MCF 10A (cell line): ENCODE results near the gene FOXB2. TPM values are rescaled to one million over a fixed set of nuclear protein-coding genes. Genes with fewer than 3 reads are reported as not detected.

Experiments
- BruUV-seq: library from RNA; stranded (reverse); fragments of 400-500 nt; replicated peaks from 2 replicates; lab custom pipeline; 2021; lab: Mats Ljungman, UMichigan
- CTCF ChIA-PET: fragments of 300-600 bp; sonication (Branson Sonifier 250); formaldehyde crosslinking; extraction: SDS; loops from one replicate; lab custom pipeline; 2021; ENCODE audit warnings: antibody characterized with exemption, inconsistent platforms; lab: Yijun Ruan, JAX
- POLR2A ChIA-PET: fragments of 300-600, 350-650 bp; sonication (Branson Sonifier 250); formaldehyde crosslinking; extraction: SDS; loops from one replicate; lab custom pipeline; 2020; ENCODE audit warnings: antibody characterized with exemption, inconsistent platforms; lab: Yijun Ruan, JAX
- DNase-seq: peaks from one replicate; pipeline ENCODE4 v3.0.0-alpha.2; 2018; ENCODE audit not compliant: unreplicated experiment
- H3K27ac Mint-ChIP-seq: one replicate; pipeline ENCODE4 v1.8.0; 2022; ENCODE audit warnings: mild to moderate bottlenecking, low read depth, mixed read lengths; ENCODE audit not compliant: unreplicated experiment
- H3K27me3 Mint-ChIP-seq: one replicate; pipeline ENCODE4 v1.8.0; 2022; ENCODE audit warnings: mixed read lengths; ENCODE audit not compliant: insufficient read depth, unreplicated experiment
- H3K36me3 Mint-ChIP-seq: one replicate; pipeline ENCODE4 v1.8.0; 2022; ENCODE audit warnings: mild to moderate bottlenecking, moderate library complexity, mixed read lengths; ENCODE audit not compliant: insufficient read depth, unreplicated experiment
- H3K4me1 Mint-ChIP-seq: one replicate; pipeline ENCODE4 v1.8.0; 2022; ENCODE audit warnings: mixed read lengths; ENCODE audit not compliant: insufficient read depth, unreplicated experiment
- H3K4me3 Mint-ChIP-seq: one replicate; pipeline ENCODE4 v1.8.0; 2022; ENCODE audit warnings: mild to moderate bottlenecking, moderate library complexity, mixed read lengths; ENCODE audit not compliant: unreplicated experiment
- H3K9me3 Mint-ChIP-seq: one replicate; pipeline ENCODE4 v1.8.0; 2022; ENCODE audit warnings: mixed read lengths; ENCODE audit not compliant: unreplicated experiment
- CTCF ChIP-seq: fragments of 200-600 bp; IDR thresholded peaks from one replicate; pipeline ENCODE4 v1.8.0; 2022; ENCODE audit warnings: antibody characterized with exemption, mild to moderate bottlenecking; ENCODE audit not compliant: unreplicated experiment
- intact Hi-C: fragments of 100-400 bp; cut with micrococcal nuclease; formaldehyde crosslinking; loops from 2 replicates; pipeline ENCODE4 v1.14.1; 2022
- total RNA-seq: library from RNA; stranded (reverse); gene quantifications from 2 replicates; pipeline ENCODE4 v1.2.3, GENCODE V29; 2022

FOXB2 gene
- total RNA-seq, 1 experiment from 2014 or later, result not detected

DNA sequence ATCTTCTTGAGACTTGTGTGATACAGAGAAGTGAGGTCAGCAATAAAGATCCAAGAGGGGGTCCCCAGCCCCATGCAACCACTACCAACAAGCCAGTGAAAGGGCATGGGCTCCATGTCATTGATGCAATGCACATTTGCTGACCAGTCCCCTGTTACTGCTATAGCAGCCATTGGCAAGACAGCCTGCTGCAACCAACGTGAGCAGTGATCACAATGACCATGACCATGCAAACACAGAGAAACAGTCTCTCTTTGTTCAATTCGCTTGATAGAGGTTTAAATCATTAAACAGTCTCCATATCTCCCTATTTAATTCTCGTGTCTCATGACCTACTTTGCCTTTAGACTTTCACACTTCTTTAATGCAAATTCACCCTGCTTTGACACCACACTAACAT is 30.0 kb upstream of the FOXB2 start:
- no TSS peak for BruUV-seq
- Mint-ChIP-seq H3K9me3 (no peaks in the 10 kb centered on the region), H3K4me1 (no peaks in the 10 kb centered on the region), H3K27me3 (peaks cover 33% of the 10 kb centered on the region), H3K27ac (no peak overlapping the region), H3K36me3 (no peaks in the 10 kb centered on the region), H3K4me3 (no peak overlapping the region)
- intact Hi-C loops, result no loop called here
- ChIA-PET CTCF (interaction anchor here (0.7 to 2.2 kb wide), 9 partner anchors 14 to 185 kb away, joined by 3 to 19 read pairs (median 3); no protein-coding TSS in a partner anchor), POLR2A (no interaction called here)
- no peak for TF ChIP-seq CTCF
- DNase-seq, result no peak

DNA sequence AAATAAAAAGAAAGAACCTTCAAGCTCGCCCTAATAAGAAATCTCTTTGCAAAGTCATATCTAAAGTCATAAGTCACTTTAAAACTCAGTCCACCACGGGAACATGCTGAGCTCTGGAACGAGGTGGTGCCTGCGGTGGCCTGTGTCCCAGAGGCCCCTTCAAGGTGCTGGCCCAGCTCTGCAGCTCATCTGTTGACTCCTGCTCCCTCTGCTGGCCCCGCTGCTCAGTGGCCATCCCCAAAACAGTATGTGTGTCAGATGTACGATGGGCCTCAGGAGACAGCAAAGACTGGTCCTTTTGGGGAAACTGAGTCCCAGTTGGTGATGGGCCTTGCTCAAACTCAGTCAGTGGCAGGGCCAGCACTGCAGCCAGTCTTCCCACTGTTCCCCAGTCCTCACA is 22.8 kb upstream of the FOXB2 start:
- Mint-ChIP-seq H3K9me3 (no peaks in the 10 kb centered on the region), H3K4me1 (no peaks in the 10 kb centered on the region), H3K27me3 (no peaks in the 10 kb centered on the region), H3K4me3 (no peak overlapping the region), H3K27ac (no peak overlapping the region), H3K36me3 (no peaks in the 10 kb centered on the region)
- peak; percentile 28 for TF ChIP-seq CTCF
- no TSS peak for BruUV-seq
- ChIA-PET POLR2A (no interaction called here), CTCF (interaction anchor here (0.5 to 3.7 kb wide), 6 partner anchors 40 to 283 kb away, joined by 3 to 12 read pairs (median 5); no protein-coding TSS in a partner anchor)
- DNase-seq, result peak; percentile 48
- intact Hi-C loops, result no loop called here

- TF ChIP-seq CTCF, result no peak
- BruUV-seq, result no TSS peak
- CTCF ChIA-PET, result interaction anchor here (1.7 kb wide), 1 partner anchor 189 kb away, joined by 4 read pairs; no protein-coding TSS in a partner anchor
- intact Hi-C loops, result no loop called here
- H3K4me3 Mint-ChIP-seq, result no peak overlapping the region
- H3K27ac Mint-ChIP-seq, result no peak overlapping the region
- no peaks in the 10 kb centered on the region for H3K27me3 Mint-ChIP-seq
- H3K36me3 Mint-ChIP-seq, result no peaks in the 10 kb centered on the region
- H3K9me3 Mint-ChIP-seq, result no peaks in the 10 kb centered on the region
- POLR2A ChIA-PET, result no interaction called here
- DNase-seq, result no peak
- no peaks in the 10 kb centered on the region for H3K4me1 Mint-ChIP-seq
Observed at GRCh38 chr9:76999261-76999660, 20.2 kb upstream of the FOXB2 start.

GRCh38 chr9:77000330-77000729 is 19.1 kb upstream of the FOXB2 start:
- Mint-ChIP-seq H3K36me3 (no peaks in the 10 kb centered on the region), H3K4me1 (no peaks in the 10 kb centered on the region), H3K27me3 (no peaks in the 10 kb centered on the region), H3K4me3 (no peak overlapping the region), H3K27ac (no peak overlapping the region), H3K9me3 (no peaks in the 10 kb centered on the region)
- intact Hi-C loops, result no loop called here
- CTCF ChIA-PET, result no interaction called here
- POLR2A ChIA-PET, result no interaction called here
- no peak for TF ChIP-seq CTCF
- BruUV-seq, result no TSS peak
- DNase-seq, result no peak
